GM18508 (cell line): ENCODE data around the gene NXPE2.

Experiments
- ATAC-seq: cut with Tn5 transposase; IDR thresholded peaks from one replicate; pipeline ENCODE4 v1.9.1; 2021; ENCODE audit warnings: moderate number of reproducible peaks; ENCODE audit not compliant: insufficient read depth, unreplicated experiment

The NXPE2 gene

DNA sequence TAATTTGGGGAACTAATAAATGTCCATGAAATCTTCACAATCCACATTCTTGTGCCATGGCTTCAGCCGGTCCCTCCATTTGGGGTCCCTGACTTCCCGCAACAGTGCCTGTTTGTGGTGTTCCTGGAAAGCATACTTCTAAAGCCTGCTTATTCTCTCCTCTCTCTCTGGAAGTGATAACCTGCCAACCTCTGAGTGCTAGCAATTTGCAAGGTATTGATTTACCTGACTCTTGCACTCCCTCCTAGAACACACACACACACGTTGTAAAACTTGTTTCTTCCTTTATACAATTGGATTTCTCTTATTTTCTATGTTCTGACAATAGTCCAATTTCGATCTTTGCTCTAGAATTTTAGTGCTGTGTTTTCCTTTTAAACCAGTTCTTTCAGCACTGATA, 58.5 kb downstream of the NXPE2 start:
- ATAC-seq: no peak

GRCh38 chr11:114738954-114739353, 60.6 kb downstream of the NXPE2 start:
- no peak for ATAC-seq

DNA sequence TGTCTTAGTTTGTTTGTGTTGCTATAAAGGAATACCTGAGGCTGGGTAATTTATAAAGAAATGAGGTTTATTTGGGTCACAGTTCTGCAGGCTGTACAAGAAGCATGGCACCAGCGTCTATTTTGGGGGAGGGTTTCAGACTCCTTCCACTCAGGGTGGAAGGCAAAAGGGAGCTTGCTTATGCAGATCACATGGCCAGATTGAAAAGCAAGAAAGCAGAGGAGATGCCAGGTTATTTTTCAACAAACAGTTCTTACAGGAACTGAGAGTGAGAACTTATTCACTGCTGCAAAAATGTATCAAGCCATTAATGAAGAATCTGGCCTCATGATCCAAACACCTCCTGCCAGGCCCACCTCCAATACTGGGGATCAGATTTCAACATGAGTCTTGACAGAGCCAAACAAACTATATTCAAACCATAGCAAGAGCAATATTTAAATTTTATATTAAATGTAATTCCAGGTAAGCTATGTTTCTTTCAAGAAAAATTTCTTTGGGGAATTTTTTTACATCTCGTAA, 66.9 kb downstream of the NXPE2 start:
- ATAC-seq: no peak

- ATAC-seq: no peak
Observed at GRCh38 chr11:114746013-114746412, 67.7 kb downstream of the NXPE2 start.
